GM12801 (cell line): ENCODE results near the gene C5AR2.

ENCODE experiments used
- CTCF ChIP-seq: IDR thresholded peaks from one replicate; pipeline ENCODE4 v1.5.1; 2011; ENCODE audit warnings: control low read depth; ENCODE audit not compliant: insufficient read length; ENCODE audit errors: extremely low read depth

The C5AR2 gene

GRCh38 chr19:47331931-47332547, at the start of gene C5AR2:
Gene C5AR2 (plus strand): TSS chr19:47332175. CDS start chr19:47340800, 8,625 bp downstream.
- TF ChIP-seq CTCF = no peak

- TF ChIP-seq CTCF = no peak
Observed at GRCh38 chr19:47283405-47284059, 48.4 kb upstream of the C5AR2 start.

- peak; percentile 75 for TF ChIP-seq CTCF
Observed at GRCh38 chr19:47284324-47284899, 47.6 kb upstream of the C5AR2 start.

GRCh38 chr19:47296036-47296435, 35.9 kb upstream of the C5AR2 start:
- TF ChIP-seq CTCF = no peak

GRCh38 chr19:47302249-47302648, 29.7 kb upstream of the C5AR2 start:
- TF ChIP-seq CTCF = no peak

GRCh38 chr19:47303966-47304365, 28.0 kb upstream of the C5AR2 start:
- TF ChIP-seq CTCF = no peak

GRCh38 chr19:47305309-47305751, 26.6 kb upstream of the C5AR2 start:
- TF ChIP-seq CTCF = peak; percentile 70
